Measurements from ENCODE around the gene G3BP1.
"Not testable (repeated sequence)": the region's sequence is repeated elsewhere in the genome, so short reads cannot be mapped to it uniquely, and the experiment has no call there.

Gene G3BP1

DNA sequence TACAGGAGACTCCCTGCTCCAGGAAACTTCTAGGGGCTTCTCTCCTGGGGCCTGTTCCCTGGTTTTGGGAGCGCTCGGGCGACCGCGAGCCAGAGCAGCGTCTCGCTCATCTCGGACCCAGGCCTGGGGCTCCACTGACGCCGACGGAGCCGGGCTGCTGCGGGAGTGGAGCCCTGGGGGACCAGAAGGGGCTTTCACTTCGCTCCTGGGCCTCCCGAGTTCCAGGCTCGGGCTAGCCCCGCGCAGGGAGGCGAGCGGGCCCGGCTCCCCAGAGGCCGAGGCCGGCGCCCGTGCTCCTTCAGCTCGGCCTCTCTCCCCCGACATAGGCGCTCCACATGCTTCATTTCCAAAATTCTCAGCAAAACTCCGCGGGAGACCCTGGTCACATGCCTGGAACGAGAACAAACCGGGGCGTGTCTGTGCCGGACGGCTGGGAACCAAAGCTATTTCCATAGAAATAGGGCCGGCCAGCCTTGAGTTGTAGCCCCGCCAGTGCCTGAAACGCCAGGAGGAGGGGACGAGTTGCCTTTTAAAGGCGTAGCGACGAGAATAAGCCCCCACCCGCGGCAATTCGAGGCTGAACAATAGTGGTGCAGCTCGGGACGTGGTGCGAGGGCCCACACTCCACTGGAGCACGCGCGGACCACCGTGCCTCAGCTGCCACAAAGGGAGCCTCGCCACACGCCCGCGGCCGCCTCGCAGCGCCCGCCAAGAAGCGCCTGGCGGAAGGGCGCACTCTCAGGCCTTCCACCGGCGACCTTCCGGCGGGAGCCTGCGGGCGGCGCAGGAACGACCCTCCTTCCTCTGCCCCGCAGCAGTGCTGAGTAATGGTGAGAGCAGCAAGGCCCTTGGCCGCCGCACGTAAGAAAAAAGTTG lies 1.1 kb upstream of the G3BP1 start:
- H3K36me3 ChIP-seq (ENCODE audit: insufficient read depth, low read length): no peaks in the 10 kb centered on the region; the same call in 1 of the 2 replicates
- H3K9me3 ChIP-seq (ENCODE audit: control insufficient read depth, insufficient read depth, low read length): no peaks in the 10 kb centered on the region
- peak overlapping the region; percentile 85 for H3K9ac ChIP-seq (ENCODE audit: low read depth, low read length)
- peaks cover 12% of the 10 kb centered on the region; the same call in 1 of the 2 replicates for H3K4me1 ChIP-seq (ENCODE audit: insufficient read depth, low read length)

DNA sequence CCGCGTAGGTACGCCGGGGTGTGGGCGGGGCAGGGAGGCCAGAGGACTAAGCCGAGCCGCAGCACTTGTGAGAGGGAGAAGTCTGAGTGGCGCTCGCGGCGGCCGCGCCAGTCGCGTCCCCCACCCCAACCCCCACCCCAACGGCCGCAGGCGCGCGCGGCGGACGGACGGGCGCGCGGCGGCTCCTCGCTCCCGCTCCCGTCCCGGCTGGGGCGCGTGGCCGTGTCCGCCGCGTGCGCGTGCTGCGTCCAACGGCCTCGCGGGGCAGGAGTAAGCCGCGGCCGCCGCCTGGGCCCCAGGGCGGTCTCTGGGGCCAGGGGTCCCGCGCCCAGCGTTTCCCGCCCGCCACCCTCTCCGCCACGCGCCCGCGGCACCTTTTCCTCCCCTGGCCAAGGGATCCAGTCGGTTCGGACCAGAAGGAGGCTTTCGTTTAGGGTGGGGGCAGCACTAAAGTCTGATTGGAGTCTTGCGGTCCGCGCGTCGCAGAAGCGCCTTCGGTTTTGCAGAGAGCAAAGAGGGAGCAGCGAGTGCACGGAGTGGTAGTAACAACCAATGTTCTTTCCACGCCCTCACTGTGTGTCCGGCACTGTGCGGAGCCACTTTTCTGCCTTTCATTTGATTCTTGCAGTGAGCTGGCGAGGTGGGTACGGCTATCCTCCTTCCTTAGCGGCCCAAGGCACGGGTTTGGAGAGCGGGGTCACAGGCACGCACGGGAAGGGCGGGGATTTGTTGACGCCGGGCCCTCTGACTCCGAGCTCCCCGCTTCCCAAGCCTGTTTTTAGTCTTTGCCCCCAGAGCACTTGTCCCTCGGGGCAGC lies 483 bp downstream of the G3BP1 start:
- Histone ChIP-seq H3K36me3 (ENCODE audit: insufficient read depth, low read length) (peaks cover 3% of the 10 kb centered on the region; the same call in 1 of the 2 replicates), H3K4me1 (ENCODE audit: insufficient read depth, low read length) (peaks cover 12% of the 10 kb centered on the region; the same call in 1 of the 2 replicates), H3K9ac (ENCODE audit: low read depth, low read length) (peak overlapping the region; percentile 82), H3K9me3 (ENCODE audit: control insufficient read depth, insufficient read depth, low read length) (no peaks in the 10 kb centered on the region)

DNA sequence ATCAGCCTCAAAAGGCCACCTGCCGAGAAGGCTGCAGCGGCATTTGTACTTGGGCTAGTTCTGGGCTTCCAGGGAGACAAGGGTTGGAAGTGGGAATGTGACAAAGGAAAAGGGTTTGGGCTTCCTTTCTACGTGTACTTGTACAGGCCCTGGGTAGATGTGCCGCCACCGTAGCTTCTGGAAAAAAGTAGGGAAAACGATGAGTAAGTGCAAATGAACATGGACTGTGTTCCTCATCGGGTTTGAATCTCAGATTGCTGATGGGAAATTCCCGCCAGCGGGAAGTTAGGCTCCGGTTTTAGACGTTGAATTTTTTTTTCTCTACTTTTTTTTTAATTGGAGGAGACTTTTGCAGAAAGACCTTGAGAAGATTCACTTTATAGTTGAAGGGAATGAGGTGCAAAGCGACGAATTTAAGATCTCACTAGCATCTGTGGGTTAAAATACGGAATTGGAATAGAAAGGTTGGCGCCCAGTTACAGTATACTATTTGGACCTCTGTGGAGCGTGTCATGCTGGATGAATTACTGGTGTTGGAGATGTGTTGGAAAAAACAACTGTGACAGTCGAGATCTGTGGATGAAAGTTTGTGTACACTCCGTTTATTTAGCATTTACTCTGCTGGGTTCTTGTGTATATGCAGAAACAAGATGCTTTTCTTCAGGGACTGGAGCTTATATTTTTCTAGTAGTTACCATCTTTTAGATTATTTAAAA lies 1.2 kb downstream of the G3BP1 start:
- H3K4me1 ChIP-seq (ENCODE audit: insufficient read depth, low read length): peaks cover 12% of the 10 kb centered on the region; the same call in 1 of the 2 replicates

DNA sequence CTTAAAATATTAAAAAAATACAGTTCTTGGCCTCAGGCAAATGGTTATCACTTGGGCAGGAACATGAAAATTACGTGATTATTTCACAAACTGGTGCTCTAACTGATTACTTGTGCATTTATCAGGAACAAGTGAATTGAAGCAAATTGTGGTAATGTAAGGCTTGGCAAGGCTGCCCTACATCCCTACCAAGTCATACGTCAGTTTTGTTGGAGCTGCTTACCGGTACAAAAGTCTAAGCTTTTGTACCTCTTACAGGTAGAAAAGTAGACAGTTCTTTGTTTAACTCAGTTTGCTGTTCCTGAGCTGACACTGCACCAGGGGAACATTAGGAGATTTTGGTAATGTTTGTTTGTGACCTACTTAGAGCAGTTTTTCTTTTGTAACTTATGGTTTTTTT lies 2.2 kb downstream of the G3BP1 start:
- peak overlapping the region; percentile 82; the same call in 1 of the 2 replicates for H3K9ac ChIP-seq (ENCODE audit: low read depth, low read length)
- no peaks in the 10 kb centered on the region for H3K9me3 ChIP-seq (ENCODE audit: control insufficient read depth, insufficient read depth, low read length)
- H3K4me1 ChIP-seq (ENCODE audit: insufficient read depth, low read length): peaks cover 12% of the 10 kb centered on the region; the same call in 1 of the 2 replicates
- H3K36me3 ChIP-seq (ENCODE audit: insufficient read depth, low read length): peaks cover 14% of the 10 kb centered on the region

More for the DNA sequence above, 1.2 kb downstream of the G3BP1 start:
- peaks cover 11% of the 10 kb centered on the region; the same call in 1 of the 2 replicates for H3K36me3 ChIP-seq (ENCODE audit: insufficient read depth, low read length)
- peak overlapping the region; percentile 82 for H3K9ac ChIP-seq (ENCODE audit: low read depth, low read length)
- no peaks in the 10 kb centered on the region for H3K9me3 ChIP-seq (ENCODE audit: control insufficient read depth, insufficient read depth, low read length)

DNA sequence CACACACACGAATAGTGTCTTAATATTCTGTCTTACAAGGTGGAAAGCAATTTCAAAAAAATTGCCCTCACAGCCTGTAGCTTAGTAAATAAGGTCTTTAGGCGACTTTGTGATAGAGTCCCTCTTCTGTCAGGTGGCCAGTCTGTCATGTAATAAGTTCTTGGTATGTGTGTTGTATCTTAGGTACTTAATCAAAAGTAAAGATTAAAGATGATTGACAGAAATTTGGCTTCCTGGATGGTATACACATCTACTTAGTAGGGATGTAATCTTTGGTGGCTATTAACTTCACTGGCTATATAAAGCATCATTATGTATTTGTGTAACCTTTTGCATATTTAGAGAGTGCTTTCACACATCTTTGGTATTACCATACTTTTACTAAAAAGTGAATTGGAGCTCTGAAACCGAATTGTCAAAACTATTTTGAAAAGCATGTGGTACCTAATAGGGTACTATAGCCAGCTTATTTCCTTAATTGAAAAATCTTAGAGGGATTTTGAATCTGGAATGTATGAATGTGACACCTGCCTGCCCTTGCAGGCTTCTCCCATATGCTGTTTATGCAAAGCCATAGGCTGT lies 3.4 kb downstream of the G3BP1 start:
- Histone ChIP-seq H3K4me1 (ENCODE audit: insufficient read depth, low read length) (peaks cover 15% of the 10 kb centered on the region; the same call in 1 of the 2 replicates), H3K9me3 (ENCODE audit: control insufficient read depth, insufficient read depth, low read length) (no peaks in the 10 kb centered on the region), H3K36me3 (ENCODE audit: insufficient read depth, low read length) (peaks cover 14% of the 10 kb centered on the region), H3K9ac (ENCODE audit: low read depth, low read length) (no peak overlapping the region)

DNA sequence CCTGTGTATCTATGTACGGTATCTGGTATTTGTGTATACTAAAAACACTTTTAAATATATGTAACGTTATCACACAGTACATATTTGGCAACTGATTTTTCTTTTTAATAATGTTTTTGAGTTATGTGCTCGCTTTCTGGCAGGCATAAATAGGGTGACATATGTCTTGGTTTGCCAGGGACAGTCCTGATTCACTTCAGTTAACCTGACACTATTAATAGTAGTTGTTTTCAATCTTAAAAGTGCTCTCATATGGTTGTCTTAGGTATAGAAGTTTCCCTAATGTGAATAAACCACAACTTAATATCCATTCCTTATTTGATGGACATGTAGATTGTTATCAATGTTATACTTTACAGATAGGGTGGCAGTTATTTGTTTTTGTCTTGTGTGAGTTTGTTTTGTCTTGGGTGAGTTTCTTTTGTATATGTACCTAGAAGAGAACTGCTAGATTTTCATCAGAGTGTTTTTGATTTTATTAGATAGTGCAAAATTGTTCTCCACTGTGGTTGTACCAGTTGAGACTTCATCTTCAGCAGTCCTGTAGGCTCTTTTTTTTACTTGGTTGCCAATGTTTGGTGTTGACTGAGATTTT lies 7.9 kb downstream of the G3BP1 start:
- Histone ChIP-seq H3K9ac (ENCODE audit: low read depth, low read length) (no peak overlapping the region), H3K36me3 (ENCODE audit: insufficient read depth, low read length) (peaks cover 14% of the 10 kb centered on the region), H3K9me3 (ENCODE audit: control insufficient read depth, insufficient read depth, low read length) (no peaks in the 10 kb centered on the region), H3K4me1 (ENCODE audit: insufficient read depth, low read length) (peaks cover 17% of the 10 kb centered on the region; the same call in 1 of the 2 replicates)

DNA sequence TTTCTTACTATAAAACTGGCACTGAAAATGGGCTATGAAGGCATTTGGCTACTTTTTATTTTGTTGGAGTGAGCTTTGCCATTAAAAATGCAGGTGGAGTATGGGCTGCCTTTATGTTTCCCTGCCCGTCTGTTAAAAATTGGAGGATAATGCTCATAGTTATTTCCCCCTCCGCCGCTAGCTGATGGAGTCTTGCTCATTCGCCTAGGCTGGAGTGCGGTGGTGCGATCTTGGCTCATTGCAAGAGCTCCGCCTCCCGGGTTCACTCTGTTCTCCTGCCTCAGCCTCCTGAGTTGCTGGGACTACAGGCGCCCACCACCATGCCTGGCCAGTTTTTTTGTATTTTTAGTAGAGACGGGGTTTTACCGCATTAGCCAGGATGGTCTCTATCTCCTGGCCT lies 8.6 kb downstream of the G3BP1 start:
- Histone ChIP-seq H3K36me3 (ENCODE audit: insufficient read depth, low read length) (peaks cover 14% of the 10 kb centered on the region), H3K9ac (ENCODE audit: low read depth, low read length) (no peak overlapping the region), H3K9me3 (ENCODE audit: control insufficient read depth, insufficient read depth, low read length) (no peaks in the 10 kb centered on the region), H3K4me1 (ENCODE audit: insufficient read depth, low read length) (peaks cover 13% of the 10 kb centered on the region; the same call in 1 of the 2 replicates)

DNA sequence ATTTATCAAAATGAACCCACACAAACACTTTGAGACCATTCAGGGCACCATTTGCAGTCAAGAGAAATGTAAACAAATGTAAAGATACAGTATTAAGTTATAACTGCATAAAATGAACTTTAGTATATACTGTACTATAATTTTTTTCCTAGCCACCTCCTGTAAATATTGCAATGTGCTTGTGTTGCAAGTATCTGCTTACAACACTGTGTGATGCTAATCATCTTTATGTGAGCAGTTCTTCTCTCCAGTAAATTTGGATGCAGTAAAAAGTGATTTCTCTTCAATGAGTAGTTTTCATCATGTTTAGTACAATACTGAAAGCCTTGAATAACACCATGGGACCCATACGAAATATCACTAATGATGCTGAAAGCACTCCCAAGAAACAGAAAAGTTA lies 9.4 kb downstream of the G3BP1 start:
- Histone ChIP-seq H3K9me3 (ENCODE audit: control insufficient read depth, insufficient read depth, low read length) (no peaks in the 10 kb centered on the region), H3K9ac (ENCODE audit: low read depth, low read length) (no peak overlapping the region), H3K36me3 (ENCODE audit: insufficient read depth, low read length) (peaks cover 14% of the 10 kb centered on the region), H3K4me1 (ENCODE audit: insufficient read depth, low read length) (peaks cover 10% of the 10 kb centered on the region; the same call in 1 of the 2 replicates)

DNA sequence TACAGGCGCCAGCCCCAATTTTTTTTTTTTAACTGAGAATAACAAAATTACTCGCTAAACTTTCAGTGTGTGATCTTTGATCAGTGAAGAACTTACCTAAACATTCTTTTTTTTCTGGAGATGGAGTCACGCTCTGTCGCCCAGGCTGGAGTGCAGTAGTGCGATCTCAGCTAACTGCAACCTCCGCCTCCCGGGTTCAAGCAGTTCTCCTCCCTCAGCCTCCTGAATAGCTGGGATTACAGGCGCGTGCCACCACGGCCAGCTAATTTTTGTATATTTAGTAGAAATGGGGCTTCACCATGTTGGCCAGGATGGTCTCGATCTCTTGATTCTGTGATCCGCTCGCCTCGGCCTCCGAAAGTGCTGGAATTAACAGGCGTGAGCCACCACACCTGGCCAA lies 11.9 kb downstream of the G3BP1 start:
- H3K9me3 ChIP-seq (ENCODE audit: control insufficient read depth, insufficient read depth, low read length); H3K36me3 ChIP-seq (ENCODE audit: insufficient read depth, low read length); H3K9ac ChIP-seq (ENCODE audit: low read depth, low read length): not testable (repeated sequence)
- H3K4me1 ChIP-seq (ENCODE audit: insufficient read depth, low read length): peaks cover 10% of the 10 kb centered on the region; the same call in 1 of the 2 replicates

DNA sequence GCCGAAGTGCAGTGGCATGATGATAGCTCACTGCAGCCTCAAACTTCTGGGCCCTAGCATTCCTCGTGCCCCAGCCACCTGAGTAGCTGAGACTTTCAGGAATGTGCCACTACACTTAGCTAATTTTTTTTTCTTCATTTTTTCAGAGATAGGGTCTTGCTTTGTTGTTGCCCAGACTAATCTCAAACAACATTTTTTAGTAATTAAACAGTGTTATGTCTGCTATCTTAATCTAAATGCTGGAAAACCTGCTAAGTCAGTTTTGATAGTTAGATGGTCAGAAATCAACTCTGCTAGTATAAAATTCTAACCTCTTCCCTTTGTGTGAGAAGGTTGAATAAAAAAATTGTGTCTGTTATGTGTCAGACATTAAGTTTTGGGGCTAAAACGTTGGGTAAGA lies 12.4 kb downstream of the G3BP1 start:
- H3K9ac ChIP-seq (ENCODE audit: low read depth, low read length): no peak overlapping the region
- no peaks in the 10 kb centered on the region for H3K9me3 ChIP-seq (ENCODE audit: control insufficient read depth, insufficient read depth, low read length)
- H3K4me1 ChIP-seq (ENCODE audit: insufficient read depth, low read length): peaks cover 10% of the 10 kb centered on the region; the same call in 1 of the 2 replicates
- no peaks in the 10 kb centered on the region; the same call in 1 of the 2 replicates for H3K36me3 ChIP-seq (ENCODE audit: insufficient read depth, low read length)

DNA sequence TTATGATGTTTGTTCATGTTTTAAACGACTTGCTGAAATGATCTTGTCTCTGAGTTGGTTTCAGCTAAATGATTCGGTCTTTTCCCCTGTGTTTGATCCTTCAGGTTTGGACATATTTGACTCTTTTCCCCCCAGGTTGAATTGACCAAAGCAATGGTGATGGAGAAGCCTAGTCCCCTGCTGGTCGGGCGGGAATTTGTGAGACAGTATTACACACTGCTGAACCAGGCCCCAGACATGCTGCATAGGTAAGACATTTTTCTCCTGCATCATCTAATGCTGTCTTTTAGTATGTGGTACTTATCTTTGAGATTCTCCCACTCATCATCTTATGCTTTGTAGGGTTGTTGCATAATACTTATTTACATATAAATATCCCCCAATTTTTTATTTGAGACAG lies 14.7 kb downstream of the G3BP1 start:
- Histone ChIP-seq H3K36me3 (ENCODE audit: insufficient read depth, low read length) (peaks cover 16% of the 10 kb centered on the region), H3K9ac (ENCODE audit: low read depth, low read length) (no peak overlapping the region)

DNA sequence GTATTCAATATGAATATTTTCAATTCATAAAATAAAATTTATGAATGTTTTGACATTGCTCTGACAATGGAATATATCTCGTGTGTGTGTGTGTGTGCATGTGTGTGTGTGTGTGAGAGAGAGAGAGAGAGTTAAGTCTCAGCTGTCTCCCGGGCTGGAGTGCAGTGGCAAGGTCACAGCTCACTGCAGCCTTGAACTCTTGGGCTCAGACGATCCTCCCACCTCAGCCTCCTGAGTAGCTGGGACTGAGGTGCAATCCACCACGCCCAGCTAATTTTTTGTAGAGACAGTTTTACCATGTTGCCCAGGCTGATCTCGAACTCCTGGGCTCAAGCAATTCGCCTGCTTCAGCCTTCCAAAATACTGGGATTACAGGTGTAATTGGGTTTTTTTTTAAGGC lies 16.1 kb downstream of the G3BP1 start:
- H3K9me3 ChIP-seq (ENCODE audit: control insufficient read depth, insufficient read depth, low read length): no peaks in the 10 kb centered on the region
- H3K4me1 ChIP-seq (ENCODE audit: insufficient read depth, low read length): no peaks in the 10 kb centered on the region
- H3K9ac ChIP-seq (ENCODE audit: low read depth, low read length): no peak overlapping the region
- H3K36me3 ChIP-seq (ENCODE audit: insufficient read depth, low read length): peaks cover 25% of the 10 kb centered on the region

More for the DNA sequence above, 14.7 kb downstream of the G3BP1 start:
- Histone ChIP-seq H3K4me1 (ENCODE audit: insufficient read depth, low read length) (peaks cover 4% of the 10 kb centered on the region; the same call in 1 of the 2 replicates), H3K9me3 (ENCODE audit: control insufficient read depth, insufficient read depth, low read length) (no peaks in the 10 kb centered on the region)

DNA sequence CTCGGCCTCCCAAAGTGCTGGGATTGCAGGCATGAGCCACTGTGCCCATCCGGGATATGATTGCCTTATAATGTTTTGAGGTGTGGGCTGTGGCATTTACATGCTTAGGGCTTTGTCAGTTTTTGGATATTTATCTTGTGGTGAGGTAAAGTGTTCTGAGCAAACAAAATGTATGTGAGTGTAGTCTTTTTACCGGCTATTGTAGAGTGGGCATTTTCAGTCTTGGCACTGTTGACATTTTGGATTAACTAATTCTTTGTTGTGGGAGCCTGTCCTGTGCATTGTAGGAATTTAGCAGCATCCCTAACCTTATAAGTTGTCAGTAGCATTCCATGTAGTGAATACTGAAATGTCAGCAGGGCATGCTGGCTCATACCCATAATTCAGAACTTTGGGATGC lies 21.6 kb downstream of the G3BP1 start:
- Histone ChIP-seq H3K4me1 (ENCODE audit: insufficient read depth, low read length) (no peaks in the 10 kb centered on the region), H3K36me3 (ENCODE audit: insufficient read depth, low read length) (peaks cover 60% of the 10 kb centered on the region), H3K9me3 (ENCODE audit: control insufficient read depth, insufficient read depth, low read length) (no peaks in the 10 kb centered on the region), H3K9ac (ENCODE audit: low read depth, low read length) (no peak overlapping the region)
